HCT116 (cell line): ENCODE measurements around the gene IL11RA. TPM values are rescaled to one million over a fixed set of nuclear protein-coding genes. Genes with fewer than 3 reads are reported as not detected.

Experiments
- ATAC-seq: fragments of 200-7000 bp; cut with Tn5 transposase; 2 replicates; pipeline ENCODE4 v1.9.1; 2020; ENCODE audit warnings: mild to moderate bottlenecking, moderate library complexity
- BruUV-seq: library from RNA; stranded (reverse); fragments of 400-500 nt; replicated peaks from 2 replicates; lab custom pipeline; 2021; lab: Mats Ljungman, UMichigan
- CTCF ChIA-PET: fragments of 300-600 bp; sonication (Branson Sonifier 250); formaldehyde crosslinking; loops from one replicate; lab custom pipeline; 2021; ENCODE audit warnings: antibody characterized with exemption; lab: Charles Lee
- POLR2A ChIA-PET: fragments of 300-600, 350-600 bp; sonication (Branson Sonifier 250); formaldehyde crosslinking; loops from one replicate; lab custom pipeline; 2021; ENCODE audit warnings: antibody characterized with exemption; lab: Charles Lee
- RAD21 ChIA-PET, 2 experiments: fragments of 300-600 bp; sonication (Branson Sonifier 250); formaldehyde crosslinking; loops; one replicate each; lab custom pipeline; 2023; ENCODE audit warnings: low total read pairs in 2 of 2; ENCODE audit not compliant: uncharacterized antibody in 2 of 2, unreplicated experiment in 2 of 2, low non-redundant PET in 1 of 2; lab: Charles Lee
- DNase-seq: peaks from one replicate; pipeline ENCODE4 v3.0.0-alpha.2; 2010; ENCODE audit warnings: low read depth, low spot score
- H2AFZ ChIP-seq: fragments of 200-600 bp; shearing (Covaris generic), sonication (generic); 2 replicates; pipeline ENCODE4 v1.6.1; 2017; ENCODE audit warnings: low read depth, mixed run types, mixed read lengths, antibody characterized with exemption, low read length; ENCODE audit not compliant: poor library complexity, severe bottlenecking
- H3K27ac ChIP-seq: 2 replicates; pipeline ENCODE4 v1.5.1; 2012; ENCODE audit warnings: low read depth, low read length
- H3K27me3 ChIP-seq: fragments of 200-600 bp; sonication (generic); 2 replicates; pipeline ENCODE4 v1.6.1; 2016; ENCODE audit warnings: mixed run types, low read length, mixed read lengths; ENCODE audit not compliant: insufficient read depth
- H3K36me3 ChIP-seq, 2 experiments: fragments of 200-500 bp in 1 of 2; fragments of 200-600 bp in 1 of 2; sonication (Bioruptor generic) in 1 of 2; sonication (generic) in 1 of 2; 2 replicates each; pipeline versions ENCODE4 v1.5.1 to v1.6.1; 2014 to 2016; ENCODE audit warnings: low read length in 2 of 2, inconsistent platforms in 1 of 2, mixed read lengths in 1 of 2, mixed run types in 1 of 2; ENCODE audit not compliant: insufficient read depth in 2 of 2, control insufficient read depth in 1 of 2
- H3K4me1 ChIP-seq, 2 experiments: fragments of 200-600 bp in 1 of 2; sonication (generic) in 1 of 2; 2 replicates each; pipeline versions ENCODE4 v1.5.1 to v1.6.1; 2012 to 2017; ENCODE audit warnings: low read length in 2 of 2, inconsistent platforms in 1 of 2, mild to moderate bottlenecking in 1 of 2, mixed read lengths in 1 of 2, mixed run types in 1 of 2, moderate library complexity in 1 of 2; ENCODE audit not compliant: insufficient read depth in 2 of 2, control insufficient read depth in 1 of 2
- H3K4me2 ChIP-seq: fragments of 200-600 bp; sonication (generic); 2 replicates; pipeline ENCODE4 v1.6.1; 2017; ENCODE audit warnings: mixed run types, low read length, mixed read lengths
- H3K4me3 ChIP-seq, 2 experiments: fragments of 200-600 bp in 1 of 2; sonication (generic) in 1 of 2; replicated peaks in 1 of 2; 2 replicates each; pipeline ENCODE4 v1.5.1; 2011 to 2016; ENCODE audit warnings: low read length in 2 of 2, control low read depth in 1 of 2, low read depth in 1 of 2, mild to moderate bottlenecking in 1 of 2, mixed read lengths in 1 of 2, mixed run types in 1 of 2
- H3K79me2 ChIP-seq: fragments of 200-600 bp; sonication (generic); 2 replicates; pipeline ENCODE4 v1.6.1; 2017; ENCODE audit warnings: mild to moderate bottlenecking, mixed run types, low read length, moderate library complexity, mixed read lengths; ENCODE audit not compliant: insufficient read depth
- H3K9ac ChIP-seq: fragments of 200-600 bp; sonication (generic); 2 replicates; pipeline ENCODE4 v1.6.1; 2016; ENCODE audit warnings: low read length, mixed read lengths
- H3K9me2 ChIP-seq: fragments of 200-600 bp; sonication (generic), shearing (Covaris generic); 2 replicates; pipeline ENCODE4 v1.6.1; 2017; ENCODE audit warnings: mixed run types, mild to moderate bottlenecking, moderate library complexity; ENCODE audit not compliant: insufficient read depth
- H3K9me3 ChIP-seq, 2 experiments: fragments of 200-500 bp in 1 of 2; fragments of 200-600 bp in 1 of 2; sonication (Bioruptor generic) in 1 of 2; sonication (generic) in 1 of 2; 2 replicates each; pipeline ENCODE4 v1.6.1; 2014 to 2017; ENCODE audit warnings: low read length in 2 of 2, mixed read lengths in 2 of 2, inconsistent platforms in 1 of 2, low read depth in 1 of 2, mild to moderate bottlenecking in 1 of 2, mixed run types in 1 of 2, moderate library complexity in 1 of 2; ENCODE audit not compliant: control insufficient read depth in 1 of 2, insufficient read depth in 1 of 2
- H4K20me1 ChIP-seq: fragments of 200-600 bp; sonication (generic), shearing (Covaris generic); 2 replicates; pipeline ENCODE4 v1.6.1; 2017; ENCODE audit warnings: mixed run types, mild to moderate bottlenecking, moderate library complexity; ENCODE audit not compliant: insufficient read depth
- ELF1 ChIP-seq: IDR thresholded peaks from 2 replicates; pipeline ENCODE4 v1.6.1; 2012; ENCODE audit warnings: low read depth, borderline replicate concordance
- EZH2 ChIP-seq: fragments of 200-600 bp; sonication (generic); IDR thresholded peaks from 2 replicates; pipeline ENCODE4 v1.6.1; 2017; ENCODE audit warnings: antibody characterized with exemption, mixed run types
- POLR2A ChIP-seq: IDR thresholded peaks from 2 replicates; pipeline ENCODE4 v1.7.0; 2011; ENCODE audit warnings: borderline replicate concordance; ENCODE audit not compliant: insufficient read depth, insufficient read length; ENCODE audit errors: extremely low read depth
- RAD21 ChIP-seq: IDR thresholded peaks from 2 replicates; pipeline ENCODE4 v1.6.1; 2012; ENCODE audit warnings: low read depth, mild to moderate bottlenecking
- REST ChIP-seq: IDR thresholded peaks from 2 replicates; pipeline ENCODE4 v1.6.1; 2012; ENCODE audit warnings: low read depth
- SIN3A ChIP-seq: IDR thresholded peaks from 2 replicates; pipeline ENCODE4 v1.6.1; 2012; ENCODE audit warnings: low read depth
- ZFX ChIP-seq: fragments of 450-650 bp; IDR thresholded peaks from 2 replicates; pipeline ENCODE4 v1.6.1; 2017
- intact Hi-C: fragments of 100-400 bp; cut with micrococcal nuclease; formaldehyde crosslinking; loops from 2 replicates; pipeline ENCODE4 v1.10.0; 2022
- total RNA-seq: library from RNA; stranded (reverse); gene quantifications from one replicate; pipeline ENCODE4 v1.2.1, GENCODE V29; 2021; ENCODE audit not compliant: unreplicated experiment

The IL11RA gene
- total RNA-seq, 1 experiment from 2014 or later = 10.6 TPM

- Histone ChIP-seq H3K9me3 (no peaks in the 10 kb centered on the region), H3K36me3 (peaks cover 0 to 12% of the 10 kb centered on the region in 2 experiments; a peak in 2 of 4 replicates), H3K79me2 (peaks cover 27% of the 10 kb centered on the region), H2AFZ (no peak overlapping the region), H3K4me2 (no peak overlapping the region), H3K4me1 (peaks cover 11 to 45% of the 10 kb centered on the region in 2 experiments), H4K20me1 (no peaks in the 10 kb centered on the region), H3K27me3 (peaks cover 4% of the 10 kb centered on the region; the same call in 1 of the 2 replicates), H3K4me3 (no peak overlapping the region), H3K27ac (no peak overlapping the region), H3K9ac (no peak overlapping the region), H3K9me2 (no peaks in the 10 kb centered on the region)
- TF ChIP-seq ELF1 = no peak
- TF ChIP-seq REST = no peak
- no peak for TF ChIP-seq POLR2A
- TF ChIP-seq RAD21 = no peak
- TF ChIP-seq SIN3A = no peak
- TF ChIP-seq ZFX = no peak
- no peak for TF ChIP-seq EZH2
- DNase-seq (no peak), ATAC-seq (no peak)
- ChIA-PET RAD21 (no interaction called here), POLR2A (interaction anchor here (0.8 to 1.6 kb wide), 2 partner anchors 12 to 13 kb away, joined by 3 to 7 read pairs; partner anchors contain the start of gene DCTN3), CTCF (interaction anchor here (1.0 to 2.5 kb wide), 11 partner anchors 10 to 85 kb away, joined by 3 to 21 read pairs (median 6); partner anchors contain the start of genes GALT and RPP25L)
- intact Hi-C loops = no loop called here
- BruUV-seq = no TSS peak
Observed at GRCh38 chr9:34633166-34633565, 18.8 kb upstream of the IL11RA start.
